HUES64 (cell line): ENCODE data around the gene TRH.
"Not testable (repeated sequence)": the region's sequence is repeated elsewhere in the genome, so short reads cannot be mapped to it uniquely, and the experiment has no call there.

Source experiments
- H3K27ac ChIP-seq: 2 replicates; pipeline ENCODE4 v1.7.0; 2013; ENCODE audit warnings: low read depth, low read length, inconsistent platforms
- H3K27me3 ChIP-seq: 2 replicates; pipeline ENCODE4 v1.6.1; 2013; ENCODE audit warnings: mild to moderate bottlenecking, low read length; ENCODE audit not compliant: insufficient read depth
- H3K36me3 ChIP-seq: 2 replicates; pipeline ENCODE4 v1.6.1; 2013; ENCODE audit warnings: mild to moderate bottlenecking, low read length; ENCODE audit not compliant: insufficient read depth
- H3K4me1 ChIP-seq: 2 replicates; pipeline ENCODE4 v1.6.1; 2013; ENCODE audit warnings: mild to moderate bottlenecking, low read length, moderate library complexity; ENCODE audit not compliant: insufficient read depth
- H3K4me3 ChIP-seq: 2 replicates; pipeline ENCODE4 v1.5.1; 2013; ENCODE audit warnings: mild to moderate bottlenecking, low read length, moderate library complexity
- H3K9ac ChIP-seq: 2 replicates; pipeline ENCODE4 v1.6.1; 2013; ENCODE audit warnings: mild to moderate bottlenecking, low read depth, low read length
- H3K9me3 ChIP-seq: 2 replicates; pipeline ENCODE4 v1.6.1; 2013; ENCODE audit warnings: low read depth, low read length; ENCODE audit not compliant: insufficient read depth
- WGBS: fragments of 150-250, 120-280 bp; methylation state at CpG from one replicate; pipeline ENCODE4 v1.1.7; 2013; ENCODE audit warnings: missing lambda C conversion rate; 5-methylcytosine and 5-hydroxymethylcytosine counted together

TRH gene

GRCh38 chr3:129983561-129983960 lies 9.0 kb downstream of the TRH start:
- 87% methylated on average over 8 of the region's 8 CpGs for WGBS
- Histone ChIP-seq H3K9me3 (no peaks in the 10 kb centered on the region), H3K27me3 (peaks cover 48% of the 10 kb centered on the region), H3K27ac (no peak overlapping the region), H3K4me3 (no peak overlapping the region), H3K9ac (no peak overlapping the region), H3K4me1 (no peaks in the 10 kb centered on the region), H3K36me3 (no peaks in the 10 kb centered on the region)

DNA sequence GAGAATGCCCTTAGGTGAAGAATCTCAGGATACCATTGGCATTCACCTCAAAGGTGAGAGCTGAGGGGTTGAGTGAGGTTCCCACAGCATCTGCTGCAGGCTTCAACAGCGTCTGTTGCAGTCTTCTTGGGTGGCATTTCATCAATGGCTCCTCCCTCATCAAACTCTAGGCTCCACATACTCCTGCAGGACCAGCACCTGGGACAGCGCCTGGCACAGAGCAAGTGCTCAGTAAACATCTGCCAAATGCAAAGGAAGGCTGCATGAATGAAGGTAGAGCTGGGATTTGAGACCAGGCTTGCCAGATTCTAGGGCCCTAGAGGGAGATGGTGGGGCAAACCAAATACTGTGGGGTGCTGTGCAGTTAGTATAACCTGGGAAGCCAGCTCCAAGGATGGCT lies 9.6 kb downstream of the TRH start:
- WGBS: 60% methylated on average over 2 of the region's 2 CpGs

GRCh38 chr3:129985113-129985512 lies 10.6 kb downstream of the TRH start:
- Histone ChIP-seq H3K4me1 (no peaks in the 10 kb centered on the region), H3K9me3 (no peaks in the 10 kb centered on the region), H3K36me3 (no peaks in the 10 kb centered on the region), H3K4me3 (no peak overlapping the region), H3K9ac (no peak overlapping the region), H3K27me3 (peaks cover 37% of the 10 kb centered on the region), H3K27ac (no peak overlapping the region)
- 92% methylated on average over 14 of the region's 14 CpGs for WGBS

More for the DNA sequence above, 9.6 kb downstream of the TRH start:
- Histone ChIP-seq H3K36me3 (no peaks in the 10 kb centered on the region), H3K4me1 (no peaks in the 10 kb centered on the region), H3K9me3 (no peaks in the 10 kb centered on the region), H3K4me3 (no peak overlapping the region), H3K9ac (no peak overlapping the region), H3K27ac (no peak overlapping the region), H3K27me3 (peaks cover 43% of the 10 kb centered on the region)

- H3K4me1 ChIP-seq: no peaks in the 10 kb centered on the region
- H3K27me3 ChIP-seq: 0 out of 2 replicates have a peak, but pooled peaks cover 8% of the 10 kb centered on the region
- no peak overlapping the region for H3K27ac ChIP-seq
- WGBS: 81% methylated on average over 10 of the region's 10 CpGs
- H3K4me3 ChIP-seq: no peak overlapping the region
- H3K9ac ChIP-seq: no peak overlapping the region
- H3K36me3 ChIP-seq: no peaks in the 10 kb centered on the region
- H3K9me3 ChIP-seq: no peaks in the 10 kb centered on the region
Observed at GRCh38 chr3:129988429-129988828, 13.9 kb downstream of the TRH start.

GRCh38 chr3:129989414-129989813 lies 14.9 kb downstream of the TRH start:
- Histone ChIP-seq H3K9me3 (no peaks in the 10 kb centered on the region), H3K36me3 (no peaks in the 10 kb centered on the region), H3K27me3 (0 out of 2 replicates have a peak, but pooled peaks cover 5% of the 10 kb centered on the region), H3K4me3 (no peak overlapping the region), H3K4me1 (no peaks in the 10 kb centered on the region), H3K9ac (no peak overlapping the region), H3K27ac (no peak overlapping the region)
- 51% methylated on average over 6 of the region's 6 CpGs for WGBS

GRCh38 chr3:129992781-129993180 lies 18.3 kb downstream of the TRH start:
- Histone ChIP-seq H3K4me1 (no peaks in the 10 kb centered on the region), H3K9me3 (no peaks in the 10 kb centered on the region), H3K36me3 (no peaks in the 10 kb centered on the region), H3K4me3 (no peak overlapping the region), H3K27me3 (peaks cover 16% of the 10 kb centered on the region), H3K27ac (no peak overlapping the region), H3K9ac (no peak overlapping the region)
- WGBS: 29% methylated on average over 3 of the region's 3 CpGs

- H3K27ac ChIP-seq: no peak overlapping the region
- no peaks in the 10 kb centered on the region for H3K4me1 ChIP-seq
- peaks cover 19% of the 10 kb centered on the region for H3K27me3 ChIP-seq
- no peak overlapping the region for H3K4me3 ChIP-seq
- H3K9ac ChIP-seq: no peak overlapping the region
- H3K36me3 ChIP-seq: no peaks in the 10 kb centered on the region
- no peaks in the 10 kb centered on the region for H3K9me3 ChIP-seq
- 65% methylated on average over 5 of the region's 5 CpGs for WGBS
Observed at GRCh38 chr3:129994883-129995559, 20.5 kb downstream of the TRH start.

DNA sequence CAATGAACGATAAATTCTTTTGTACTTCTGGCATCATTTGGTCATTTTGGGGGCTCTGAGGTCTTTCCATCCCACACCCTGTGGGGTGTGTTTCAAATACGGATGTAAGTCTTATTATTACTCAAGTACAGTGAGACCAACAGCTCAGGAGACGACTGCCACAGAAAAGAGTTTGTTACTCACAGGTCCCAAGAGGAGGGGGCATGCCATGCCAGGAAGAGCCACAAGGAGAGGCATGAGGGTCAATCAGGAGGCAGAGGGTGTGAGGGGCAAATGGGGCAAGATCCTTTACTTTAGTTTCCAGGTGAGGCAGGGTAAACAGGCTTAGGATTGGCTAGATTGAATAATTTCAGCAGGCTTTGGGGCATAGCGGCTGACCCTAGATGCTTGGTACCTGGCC lies 21.6 kb downstream of the TRH start:
- H3K4me1 ChIP-seq: no peaks in the 10 kb centered on the region
- 95% methylated on average over 4 of the region's 4 CpGs for WGBS
- no peaks in the 10 kb centered on the region for H3K36me3 ChIP-seq
- H3K4me3 ChIP-seq: no peak overlapping the region
- H3K9me3 ChIP-seq: no peaks in the 10 kb centered on the region
- H3K27ac ChIP-seq: no peak overlapping the region
- H3K27me3 ChIP-seq: peaks cover 27% of the 10 kb centered on the region
- H3K9ac ChIP-seq: no peak overlapping the region

- WGBS: 76% methylated on average over 5 of the region's 5 CpGs
- H3K27me3 ChIP-seq: peaks cover 48% of the 10 kb centered on the region
- not testable (repeated sequence) for H3K27ac ChIP-seq, H3K4me1 ChIP-seq, H3K4me3 ChIP-seq, H3K9me3 ChIP-seq, H3K36me3 ChIP-seq, H3K9ac ChIP-seq
Observed at GRCh38 chr3:129999176-129999575, 24.7 kb downstream of the TRH start.

DNA sequence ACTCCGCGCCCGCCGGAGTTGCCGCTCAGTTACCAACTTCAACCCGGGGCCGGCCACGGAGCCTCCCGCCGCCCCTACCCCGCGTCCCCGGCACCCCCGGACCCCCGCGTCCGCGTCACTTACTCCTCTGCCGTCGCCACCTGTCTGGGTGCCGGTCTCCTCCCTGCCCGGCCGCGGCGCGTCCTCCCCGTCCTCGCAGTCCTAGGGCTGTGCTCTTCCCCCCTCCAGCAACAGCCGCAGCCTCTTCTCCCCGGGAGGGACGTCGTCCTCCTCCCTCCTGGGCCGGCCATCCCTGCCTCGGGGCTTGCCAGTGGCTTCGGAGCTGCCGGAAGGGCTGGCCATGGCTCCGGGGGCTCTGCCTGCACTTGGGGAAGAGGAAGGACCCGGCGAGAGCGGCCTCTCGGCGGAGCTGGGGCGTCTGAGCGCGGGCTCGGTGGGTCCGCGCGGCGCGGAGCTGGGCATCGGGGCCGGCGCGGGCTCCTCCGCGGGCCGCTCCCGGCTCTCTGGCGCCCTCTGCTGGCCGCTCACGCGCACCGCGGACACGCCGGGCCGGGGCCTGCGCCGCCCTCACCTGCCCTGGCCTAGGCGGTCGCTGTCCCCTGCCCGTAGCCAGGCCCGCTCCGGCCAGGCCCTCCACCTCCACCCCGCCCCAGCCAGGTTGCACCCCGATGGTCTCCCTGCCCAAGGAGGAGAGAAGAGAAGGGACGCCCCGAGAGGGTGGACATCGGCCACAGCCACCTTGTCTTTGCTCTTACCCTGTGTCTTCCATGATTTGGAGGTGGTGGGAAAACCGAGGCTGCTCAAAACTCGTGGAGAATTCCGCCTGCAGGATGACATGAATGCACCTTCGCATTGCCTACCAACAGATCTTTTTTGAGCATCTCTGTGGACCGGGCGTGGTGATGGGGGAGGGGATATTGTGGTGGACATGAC lies 28.4 kb downstream of the TRH start:
- not testable (repeated sequence) for H3K4me1 ChIP-seq, H3K9me3 ChIP-seq, H3K27ac ChIP-seq, H3K36me3 ChIP-seq, H3K9ac ChIP-seq
- WGBS: 6% methylated on average over 74 of the region's 86 CpGs
- Histone ChIP-seq H3K27me3 (peaks cover 37% of the 10 kb centered on the region), H3K4me3 (peak overlapping the region; percentile 53)

DNA sequence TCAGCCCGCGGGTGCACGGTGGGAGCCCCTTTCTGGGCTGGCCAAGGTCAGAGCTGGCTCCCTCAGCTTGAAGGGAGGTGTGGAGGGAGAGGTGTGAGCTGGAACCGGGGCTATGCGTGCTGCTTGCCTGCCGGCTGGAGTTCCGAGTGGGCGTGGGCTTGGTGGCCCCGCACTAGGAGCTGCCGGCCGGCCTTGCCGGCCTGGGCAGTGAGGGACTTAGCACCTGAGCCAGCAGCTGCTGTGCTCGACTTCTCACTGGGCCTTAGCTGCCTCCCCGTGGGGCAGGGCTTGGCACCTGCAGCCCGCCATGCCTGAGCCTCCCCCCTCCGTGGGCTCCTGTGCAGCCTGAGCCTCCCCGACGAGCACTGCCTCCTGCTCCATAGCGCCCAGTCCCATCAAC lies 36.0 kb downstream of the TRH start:
- H3K36me3 ChIP-seq: no peaks in the 10 kb centered on the region
- no peak overlapping the region for H3K9ac ChIP-seq
- WGBS: 90% methylated on average over 19 of the region's 19 CpGs
- no peaks in the 10 kb centered on the region for H3K27me3 ChIP-seq
- no peaks in the 10 kb centered on the region for H3K4me1 ChIP-seq
- no peaks in the 10 kb centered on the region for H3K9me3 ChIP-seq
- H3K4me3 ChIP-seq: no peak overlapping the region
- no peak overlapping the region for H3K27ac ChIP-seq
